ENCODE results near the gene RTL5. TPM values are rescaled to one million over a fixed set of nuclear protein-coding genes. Genes with fewer than 3 reads are reported as not detected.

RTL5 gene
- total RNA-seq, 2 donors from 2014 or later = 1.0 to 3.0 TPM

- DNase-seq = no peak
- no peak for ATAC-seq
- intact Hi-C loops (cut with DNase I, micrococcal nuclease) = no loop called here
Measured at GRCh38 chrX:72086995-72087394, 44.7 kb downstream of the RTL5 start.

- no peak for DNase-seq
- ATAC-seq = no peak
- intact Hi-C loops (cut with DNase I, micrococcal nuclease) = no loop called here
Measured at GRCh38 chrX:72084114-72084513, 47.6 kb downstream of the RTL5 start.

- no peak for DNase-seq
- intact Hi-C loops (cut with DNase I, micrococcal nuclease) = no loop called here
- no peak for ATAC-seq
Measured at GRCh38 chrX:72083291-72083690, 48.4 kb downstream of the RTL5 start.

GRCh38 chrX:72081605-72082320, 50.0 kb downstream of the RTL5 start:
- DNase-seq = no peak
- intact Hi-C loops (cut with DNase I, micrococcal nuclease) = no loop called here
- ATAC-seq = no peak

GRCh38 chrX:72080800-72081199, 50.9 kb downstream of the RTL5 start:
- DNase-seq = no peak
- intact Hi-C loops (cut with DNase I, micrococcal nuclease) = no loop called here
- no peak for ATAC-seq

GRCh38 chrX:72080150-72080549, 51.6 kb downstream of the RTL5 start:
- intact Hi-C loops (cut with DNase I, micrococcal nuclease) = no loop called here
- ATAC-seq (no peak), DNase-seq (no peak)

GRCh38 chrX:72079607-72080006, 52.1 kb downstream of the RTL5 start:
- no peak for DNase-seq
- no peak for ATAC-seq
- intact Hi-C loops (cut with DNase I, micrococcal nuclease) = no loop called here

- intact Hi-C loops (cut with DNase I, micrococcal nuclease) = no loop called here
- no peak for DNase-seq
- ATAC-seq = no peak
Measured at GRCh38 chrX:72078411-72078810, 53.3 kb downstream of the RTL5 start.

Other genes with a start within 250 kb of the RTL5 start
- gene NHSL2, start 221.1 kb downstream of the RTL5 start, total RNA-seq = 1 to 10 TPM; 1.3 to 3.4 TPM
- gene PIN4, start 49.8 kb upstream of the RTL5 start, total RNA-seq = 10 to 100 TPM in 1 of 2 donors, 1 to 10 TPM in 1; 7.8 to 11.8 TPM
- 1 to 10 TPM in 1 of 2 donors, under 1 TPM in 1; 0.61 to 1.6 TPM for gene ERCC6L, start 107.1 kb upstream of the RTL5 start, total RNA-seq
- gene RPS4X, start 145.3 kb upstream of the RTL5 start, total RNA-seq = 100 to 1,000 TPM; 855 to 940 TPM
- gene CITED1, start 174.0 kb upstream of the RTL5 start, total RNA-seq = 1 to 10 TPM in 1 of 2 donors, under 1 TPM in 1; 0.67 to 1.0 TPM

Measured in left colon (tissue), 2 donors.